ENCODE results near the gene NUCKS1.
A peak's percentile ranks its signal among the peaks of the same experiment; 100 is the strongest.

NUCKS1 gene

GRCh38 chr1:205746757-205747412, 3.1 kb downstream of the NUCKS1 start:
- DNase-seq (ENCODE audit: low read depth): no peak
- TF ChIP-seq POLR2A (IDR thresholded peaks at IDR 0.05; ENCODE audit: extremely low read depth, insufficient read length): no peak
- TF ChIP-seq, protein P1, sequence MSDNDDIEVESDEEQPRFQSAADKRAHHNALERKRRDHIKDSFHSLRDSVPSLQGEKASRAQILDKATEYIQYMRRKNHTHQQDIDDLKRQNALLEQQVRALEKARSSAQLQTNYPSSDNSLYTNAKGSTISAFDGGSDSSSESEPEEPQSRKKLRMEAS (IDR thresholded peaks at IDR 0.05; ENCODE audit: low read depth, low read length): no peak
- TF ChIP-seq MYC (IDR thresholded peaks at IDR 0.05; ENCODE audit: low read depth, low read length): no peak
- TF ChIP-seq, protein P2, sequence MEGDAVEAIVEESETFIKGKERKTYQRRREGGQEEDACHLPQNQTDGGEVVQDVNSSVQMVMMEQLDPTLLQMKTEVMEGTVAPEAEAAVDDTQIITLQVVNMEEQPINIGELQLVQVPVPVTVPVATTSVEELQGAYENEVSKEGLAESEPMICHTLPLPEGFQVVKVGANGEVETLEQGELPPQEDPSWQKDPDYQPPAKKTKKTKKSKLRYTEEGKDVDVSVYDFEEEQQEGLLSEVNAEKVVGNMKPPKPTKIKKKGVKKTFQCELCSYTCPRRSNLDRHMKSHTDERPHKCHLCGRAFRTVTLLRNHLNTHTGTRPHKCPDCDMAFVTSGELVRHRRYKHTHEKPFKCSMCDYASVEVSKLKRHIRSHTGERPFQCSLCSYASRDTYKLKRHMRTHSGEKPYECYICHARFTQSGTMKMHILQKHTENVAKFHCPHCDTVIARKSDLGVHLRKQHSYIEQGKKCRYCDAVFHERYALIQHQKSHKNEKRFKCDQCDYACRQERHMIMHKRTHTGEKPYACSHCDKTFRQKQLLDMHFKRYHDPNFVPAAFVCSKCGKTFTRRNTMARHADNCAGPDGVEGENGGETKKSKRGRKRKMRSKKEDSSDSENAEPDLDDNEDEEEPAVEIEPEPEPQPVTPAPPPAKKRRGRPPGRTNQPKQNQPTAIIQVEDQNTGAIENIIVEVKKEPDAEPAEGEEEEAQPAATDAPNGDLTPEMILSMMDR (IDR thresholded peaks at IDR 0.05; ENCODE audit: low read depth, low read length): no peak
- H3K4me3 ChIP-seq (ENCODE audit: low read depth, low read length): peak overlapping the region; percentile 87

DNA sequence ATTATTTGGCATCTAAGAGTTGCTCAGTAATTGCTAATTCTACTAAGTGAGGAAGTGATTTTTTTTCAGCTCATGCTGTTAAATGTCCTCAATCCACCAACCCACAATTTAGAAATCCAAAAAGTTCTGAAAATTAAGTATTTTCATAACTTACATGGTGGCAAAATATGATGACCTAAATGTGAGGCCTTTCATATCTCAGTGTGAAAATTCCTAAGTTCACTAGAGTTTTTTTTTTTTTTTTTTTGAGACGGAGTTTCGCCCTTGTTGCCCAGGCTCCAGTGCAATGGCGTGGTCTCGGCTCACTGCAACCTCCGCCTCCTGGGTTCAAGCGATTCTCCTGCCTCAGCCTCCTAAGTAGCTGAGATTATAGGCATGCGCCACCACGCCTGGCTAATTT, 5.6 kb downstream of the NUCKS1 start:
- H3K4me3 ChIP-seq (ENCODE audit: low read depth, low read length): no peak overlapping the region
- DNase-seq (ENCODE audit: low read depth): no peak
- TF ChIP-seq, protein P1 (IDR thresholded peaks at IDR 0.05; ENCODE audit: low read depth, low read length): no peak
- TF ChIP-seq MYC (IDR thresholded peaks at IDR 0.05; ENCODE audit: low read depth, low read length): no peak
- no peak for TF ChIP-seq POLR2A (IDR thresholded peaks at IDR 0.05; ENCODE audit: extremely low read depth, insufficient read length)
- TF ChIP-seq, protein P2 (IDR thresholded peaks at IDR 0.05; ENCODE audit: low read depth, low read length): no peak

- TF ChIP-seq MYC (IDR thresholded peaks at IDR 0.05; ENCODE audit: low read depth, low read length) (no peak), POLR2A (IDR thresholded peaks at IDR 0.05; ENCODE audit: extremely low read depth, insufficient read length) (no peak)
- TF ChIP-seq, protein P2 (IDR thresholded peaks at IDR 0.05; ENCODE audit: low read depth, low read length): no peak
- TF ChIP-seq, protein P1 (IDR thresholded peaks at IDR 0.05; ENCODE audit: low read depth, low read length): no peak
- DNase-seq (ENCODE audit: low read depth): no peak
- H3K4me3 ChIP-seq (ENCODE audit: low read depth, low read length): no peak overlapping the region
Observed at GRCh38 chr1:205743977-205744376, 6.0 kb downstream of the NUCKS1 start.

DNA sequence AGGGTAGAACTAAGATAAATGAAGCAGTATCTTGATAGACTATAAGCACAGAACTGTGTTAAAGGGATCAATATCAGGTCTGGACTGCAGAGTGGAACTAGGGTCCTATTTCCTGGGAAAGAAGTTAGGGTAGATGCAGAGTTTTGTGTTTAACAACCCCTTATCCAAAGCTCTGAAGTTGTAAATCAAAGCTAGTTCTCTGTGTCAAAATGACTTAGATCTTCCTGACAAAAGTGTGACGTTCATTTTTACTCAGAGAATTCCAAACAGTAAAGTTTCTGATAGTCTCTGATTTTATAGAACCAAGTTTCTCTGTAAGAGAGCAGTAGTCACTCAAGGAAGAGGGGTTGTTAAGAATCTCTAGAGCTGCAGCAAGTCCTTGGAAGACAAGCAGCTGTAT, 8.3 kb downstream of the NUCKS1 start:
- TF ChIP-seq, protein P1 (IDR thresholded peaks at IDR 0.05; ENCODE audit: low read depth, low read length): no peak
- TF ChIP-seq, protein P2 (IDR thresholded peaks at IDR 0.05; ENCODE audit: low read depth, low read length): no peak
- TF ChIP-seq POLR2A (IDR thresholded peaks at IDR 0.05; ENCODE audit: extremely low read depth, insufficient read length) (no peak), MYC (IDR thresholded peaks at IDR 0.05; ENCODE audit: low read depth, low read length) (no peak)
- DNase-seq (ENCODE audit: low read depth): no peak
- no peak overlapping the region for H3K4me3 ChIP-seq (ENCODE audit: low read depth, low read length)

DNA sequence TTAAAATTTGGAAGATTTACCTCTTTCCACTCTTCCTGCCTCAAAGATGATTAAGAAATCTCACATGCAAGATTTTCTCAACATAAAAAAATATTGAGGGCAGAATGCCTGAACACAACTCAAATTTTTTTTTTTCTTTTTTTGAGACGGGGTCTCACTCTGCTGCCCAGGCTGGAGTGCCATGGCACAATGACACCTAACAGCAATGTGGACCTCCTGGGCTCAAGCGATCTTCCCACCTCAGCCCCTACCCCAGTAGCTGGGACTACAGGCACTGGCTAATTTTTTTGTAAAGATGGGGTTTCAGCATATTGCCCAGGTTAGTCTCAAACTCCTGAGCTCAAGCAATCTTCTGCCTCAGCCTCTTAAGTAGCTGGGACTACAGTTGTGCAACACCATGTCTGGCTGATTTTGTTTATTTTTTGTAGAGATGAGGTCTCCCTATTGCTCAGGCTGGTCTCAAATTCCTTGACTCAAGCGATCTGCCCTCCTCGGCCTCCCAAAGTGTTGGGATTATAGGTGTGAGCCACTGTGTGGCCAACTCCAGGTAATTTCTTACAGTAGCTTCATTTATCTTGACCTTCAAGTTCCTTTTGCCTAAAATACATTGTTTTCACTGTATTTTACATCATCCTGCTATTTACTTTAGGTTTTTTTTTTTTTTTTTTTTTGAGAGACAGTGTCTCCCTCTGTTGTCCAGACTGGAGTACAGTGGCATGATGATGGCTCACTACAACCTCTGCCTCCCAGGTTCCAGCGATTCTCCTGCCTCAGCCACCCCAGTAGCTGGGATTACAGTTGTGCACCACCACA, 10.4 kb downstream of the NUCKS1 start:
- TF ChIP-seq, protein P1 (IDR thresholded peaks at IDR 0.05; ENCODE audit: low read depth, low read length): no peak
- no peak for TF ChIP-seq POLR2A (IDR thresholded peaks at IDR 0.05; ENCODE audit: extremely low read depth, insufficient read length)
- no peak for TF ChIP-seq MYC (IDR thresholded peaks at IDR 0.05; ENCODE audit: low read depth, low read length)
- TF ChIP-seq, protein P2 (IDR thresholded peaks at IDR 0.05; ENCODE audit: low read depth, low read length): no peak
- peak; percentile 32 for DNase-seq (ENCODE audit: low read depth)
- no peak overlapping the region for H3K4me3 ChIP-seq (ENCODE audit: low read depth, low read length)

Data from NB4 (cell line).